ENCODE measurements around the gene SEMA6A. TPM values are rescaled to one million over a fixed set of nuclear protein-coding genes. Genes with fewer than 3 reads are reported as not detected.

Gene SEMA6A
- total RNA-seq, 1 donor from 2014 or later: not detected

- intact Hi-C loops (cut with micrococcal nuclease): no loop called here
Observed at GRCh38 chr5:116465411-116465810, 109.2 kb downstream of the SEMA6A start.

- intact Hi-C loops (cut with micrococcal nuclease): no loop called here
Observed at GRCh38 chr5:116464144-116464708, 110.4 kb downstream of the SEMA6A start.

GRCh38 chr5:116462500-116462899, 112.1 kb downstream of the SEMA6A start:
- intact Hi-C loops (cut with micrococcal nuclease): no loop called here

- intact Hi-C loops (cut with micrococcal nuclease): no loop called here
Observed at GRCh38 chr5:116459301-116459700, 115.3 kb downstream of the SEMA6A start.

- intact Hi-C loops (cut with micrococcal nuclease): no loop called here
Observed at GRCh38 chr5:116457062-116457461, 117.6 kb downstream of the SEMA6A start.

- intact Hi-C loops (cut with micrococcal nuclease): no loop called here
Observed at GRCh38 chr5:116456036-116456435, 118.6 kb downstream of the SEMA6A start.

GRCh38 chr5:116455061-116455460, 119.6 kb downstream of the SEMA6A start:
- intact Hi-C loops (cut with micrococcal nuclease): no loop called here

GRCh38 chr5:116454417-116454927, 120.2 kb downstream of the SEMA6A start:
- intact Hi-C loops (cut with micrococcal nuclease): no loop called here

- intact Hi-C loops (cut with micrococcal nuclease): no loop called here
Observed at GRCh38 chr5:116453988-116454411, 120.6 kb downstream of the SEMA6A start.

- intact Hi-C loops (cut with micrococcal nuclease): no loop called here
Observed at GRCh38 chr5:116452774-116453368, 121.8 kb downstream of the SEMA6A start.

GRCh38 chr5:116451905-116452450, 122.6 kb downstream of the SEMA6A start:
- intact Hi-C loops (cut with micrococcal nuclease): no loop called here

GRCh38 chr5:116451066-116451465, 123.6 kb downstream of the SEMA6A start:
- intact Hi-C loops (cut with micrococcal nuclease): no loop called here

GRCh38 chr5:116449458-116449857, 125.2 kb downstream of the SEMA6A start:
- intact Hi-C loops (cut with micrococcal nuclease): no loop called here

GRCh38 chr5:116448870-116449427, 125.7 kb downstream of the SEMA6A start:
- intact Hi-C loops (cut with micrococcal nuclease): no loop called here

- intact Hi-C loops (cut with micrococcal nuclease): no loop called here
Observed at GRCh38 chr5:116448450-116448849, 126.2 kb downstream of the SEMA6A start.

- intact Hi-C loops (cut with micrococcal nuclease): no loop called here
Observed at GRCh38 chr5:116446356-116447005, 128.1 kb downstream of the SEMA6A start.

- intact Hi-C loops (cut with micrococcal nuclease): no loop called here
Observed at GRCh38 chr5:116445311-116445710, 129.3 kb downstream of the SEMA6A start.

GRCh38 chr5:116444373-116445295, 130.0 kb downstream of the SEMA6A start:
- intact Hi-C loops (cut with micrococcal nuclease): no loop called here

GRCh38 chr5:116442931-116443551, 131.6 kb downstream of the SEMA6A start:
- intact Hi-C loops (cut with micrococcal nuclease): no loop called here

- intact Hi-C loops (cut with micrococcal nuclease): no loop called here
Observed at GRCh38 chr5:116442095-116442534, 132.5 kb downstream of the SEMA6A start.
